Activated T-helper 17 cell treated with anti-CD3 and anti-CD28 coated beads, Interleukin-2, amount 50 U/mL, for 72 hours (primary cell): ENCODE measurements around the gene F3. TPM values are rescaled to one million over a fixed set of nuclear protein-coding genes. Genes with fewer than 3 reads are reported as not detected.
A peak's percentile ranks its signal among the peaks of the same experiment; 100 is the strongest.
"Not testable (repeated sequence)": the region's sequence is repeated elsewhere in the genome, so short reads cannot be mapped to it uniquely, and the experiment has no call there.

Experiments used
- ATAC-seq: fragments of 150-1000 bp; cut with Tn5 transposase; replicated peaks from 2 replicates; pipeline ENCODE4 v1.10.0; 2021; ENCODE audit warnings: mild to moderate bottlenecking, moderate library complexity
- H3K27ac Mint-ChIP-seq: one replicate; pipeline ENCODE4 v1.8.0; 2022; ENCODE audit warnings: mixed read lengths
- H3K27me3 Mint-ChIP-seq: one replicate; pipeline ENCODE4 v1.8.0; 2022; ENCODE audit warnings: mixed read lengths
- H3K36me3 Mint-ChIP-seq: one replicate; pipeline ENCODE4 v1.8.0; 2022; ENCODE audit warnings: low read depth, mild to moderate bottlenecking, mixed read lengths
- H3K4me1 Mint-ChIP-seq: one replicate; pipeline ENCODE4 v1.8.0; 2022; ENCODE audit warnings: mixed read lengths
- H3K4me3 Mint-ChIP-seq: one replicate; pipeline ENCODE4 v1.8.0; 2022; ENCODE audit warnings: mild to moderate bottlenecking, mixed read lengths
- H3K9me3 Mint-ChIP-seq: one replicate; pipeline ENCODE4 v1.8.0; 2022; ENCODE audit warnings: mixed read lengths
- total RNA-seq, 2 donors: library from RNA; stranded (reverse); gene quantifications; one replicate each; pipeline ENCODE4 v1.2.3, GENCODE V29; 2022

The F3 gene
- not detected for total RNA-seq

GRCh38 chr1:94541246-94542087, at the start of gene F3:
Gene F3, minus strand, starts transcription at chr1:94541759. Its CDS starts 123 bp downstream, at chr1:94541636.
- Mint-ChIP-seq H3K27ac (no peak within 1 kb of the TSS), H3K36me3 (no peaks in the 10 kb centered on the region), H3K4me1 (no peaks in the 10 kb centered on the region), H3K4me3 (peak within 1 kb of the TSS; percentile 75), H3K9me3 (no peaks in the 10 kb centered on the region), H3K27me3 (peaks cover 59% of the 10 kb centered on the region)
- ATAC-seq: peak; percentile 96

GRCh38 chr1:94590203-94591137, 48.9 kb upstream of the F3 start:
- Mint-ChIP-seq H3K36me3 (no peaks in the 10 kb centered on the region), H3K27ac (no peak overlapping the region), H3K4me3 (no peak overlapping the region), H3K27me3 (peaks cover 7% of the 10 kb centered on the region), H3K9me3 (no peaks in the 10 kb centered on the region), H3K4me1 (no peaks in the 10 kb centered on the region)
- no peak for ATAC-seq

- no peaks in the 10 kb centered on the region for H3K9me3 Mint-ChIP-seq
- no peak for ATAC-seq
Observed at GRCh38 chr1:94589728-94590127, 48.2 kb upstream of the F3 start.

GRCh38 chr1:94582565-94582964, 41.0 kb upstream of the F3 start:
- no peak for ATAC-seq
- Mint-ChIP-seq H3K27me3 (peaks cover 25% of the 10 kb centered on the region), H3K36me3 (no peaks in the 10 kb centered on the region), H3K4me1 (no peaks in the 10 kb centered on the region), H3K9me3 (peaks cover 8% of the 10 kb centered on the region), H3K27ac (no peak overlapping the region), H3K4me3 (no peak overlapping the region)

More at GRCh38 chr1:94589728-94590127, 48.2 kb upstream of the F3 start:
- H3K27ac Mint-ChIP-seq: no peak overlapping the region
- H3K4me1 Mint-ChIP-seq: no peaks in the 10 kb centered on the region
- no peaks in the 10 kb centered on the region for H3K36me3 Mint-ChIP-seq
- peaks cover 7% of the 10 kb centered on the region for H3K27me3 Mint-ChIP-seq
- no peak overlapping the region for H3K4me3 Mint-ChIP-seq

GRCh38 chr1:94580367-94581115, 39.0 kb upstream of the F3 start:
- Mint-ChIP-seq H3K36me3 (no peaks in the 10 kb centered on the region), H3K9me3 (peaks cover 13% of the 10 kb centered on the region), H3K4me1 (no peaks in the 10 kb centered on the region), H3K27me3 (peaks cover 25% of the 10 kb centered on the region), H3K27ac (no peak overlapping the region), H3K4me3 (no peak overlapping the region)
- ATAC-seq: no peak

- ATAC-seq: no peak
- Mint-ChIP-seq H3K36me3 (no peaks in the 10 kb centered on the region), H3K27me3 (peaks cover 25% of the 10 kb centered on the region), H3K9me3 (peaks cover 13% of the 10 kb centered on the region), H3K4me1 (no peaks in the 10 kb centered on the region), H3K4me3 (no peak overlapping the region), H3K27ac (no peak overlapping the region)
Observed at GRCh38 chr1:94579876-94580294, 38.3 kb upstream of the F3 start.

GRCh38 chr1:94578856-94579255, 37.3 kb upstream of the F3 start:
- Mint-ChIP-seq H3K4me3 (no peak overlapping the region), H3K27ac (no peak overlapping the region), H3K9me3 (peaks cover 13% of the 10 kb centered on the region), H3K4me1 (no peaks in the 10 kb centered on the region), H3K27me3 (peaks cover 20% of the 10 kb centered on the region), H3K36me3 (no peaks in the 10 kb centered on the region)
- ATAC-seq: no peak

GRCh38 chr1:94573917-94574316, 32.4 kb upstream of the F3 start:
- peaks cover 16% of the 10 kb centered on the region for H3K9me3 Mint-ChIP-seq
- not testable (repeated sequence) for H3K36me3 Mint-ChIP-seq, H3K4me1 Mint-ChIP-seq, H3K4me3 Mint-ChIP-seq, ATAC-seq, H3K27me3 Mint-ChIP-seq, H3K27ac Mint-ChIP-seq

GRCh38 chr1:94572780-94573179, 31.2 kb upstream of the F3 start:
- Mint-ChIP-seq H3K27ac (no peak overlapping the region), H3K9me3 (peaks cover 9% of the 10 kb centered on the region), H3K4me3 (no peak overlapping the region), H3K36me3 (no peaks in the 10 kb centered on the region), H3K4me1 (no peaks in the 10 kb centered on the region), H3K27me3 (peaks cover 5% of the 10 kb centered on the region)
- no peak for ATAC-seq

- not testable (repeated sequence) for H3K27ac Mint-ChIP-seq, ATAC-seq, H3K4me3 Mint-ChIP-seq, H3K9me3 Mint-ChIP-seq, H3K36me3 Mint-ChIP-seq, H3K4me1 Mint-ChIP-seq, H3K27me3 Mint-ChIP-seq
Observed at GRCh38 chr1:94570965-94571364, 29.4 kb upstream of the F3 start.

- not testable (repeated sequence) for H3K4me3 Mint-ChIP-seq, H3K27me3 Mint-ChIP-seq, H3K36me3 Mint-ChIP-seq, ATAC-seq, H3K4me1 Mint-ChIP-seq, H3K27ac Mint-ChIP-seq, H3K9me3 Mint-ChIP-seq
Observed at GRCh38 chr1:94568806-94569205, 27.2 kb upstream of the F3 start.

- H3K4me3 Mint-ChIP-seq, H3K9me3 Mint-ChIP-seq, H3K27ac Mint-ChIP-seq, ATAC-seq, H3K36me3 Mint-ChIP-seq, H3K27me3 Mint-ChIP-seq, H3K4me1 Mint-ChIP-seq: not testable (repeated sequence)
Observed at GRCh38 chr1:94567975-94568607, 26.5 kb upstream of the F3 start.

GRCh38 chr1:94566436-94566835, 24.9 kb upstream of the F3 start:
- H3K4me3 Mint-ChIP-seq, H3K4me1 Mint-ChIP-seq, H3K27ac Mint-ChIP-seq, H3K36me3 Mint-ChIP-seq, H3K9me3 Mint-ChIP-seq, ATAC-seq: not testable (repeated sequence)
- H3K27me3 Mint-ChIP-seq: peaks cover 11% of the 10 kb centered on the region

GRCh38 chr1:94565901-94566300, 24.3 kb upstream of the F3 start:
- ATAC-seq: no peak
- peaks cover 3% of the 10 kb centered on the region for H3K9me3 Mint-ChIP-seq
- H3K27me3 Mint-ChIP-seq: peaks cover 6% of the 10 kb centered on the region
- H3K4me3 Mint-ChIP-seq: no peak overlapping the region
- H3K36me3 Mint-ChIP-seq: no peaks in the 10 kb centered on the region
- no peaks in the 10 kb centered on the region for H3K4me1 Mint-ChIP-seq
- H3K27ac Mint-ChIP-seq: no peak overlapping the region
